ENCODE measurements around the gene NEK8. TPM values are rescaled to one million over a fixed set of nuclear protein-coding genes. Genes with fewer than 3 reads are reported as not detected.

The NEK8 gene
- total RNA-seq, 1 donor from 2014 or later: 5.5 TPM

DNA sequence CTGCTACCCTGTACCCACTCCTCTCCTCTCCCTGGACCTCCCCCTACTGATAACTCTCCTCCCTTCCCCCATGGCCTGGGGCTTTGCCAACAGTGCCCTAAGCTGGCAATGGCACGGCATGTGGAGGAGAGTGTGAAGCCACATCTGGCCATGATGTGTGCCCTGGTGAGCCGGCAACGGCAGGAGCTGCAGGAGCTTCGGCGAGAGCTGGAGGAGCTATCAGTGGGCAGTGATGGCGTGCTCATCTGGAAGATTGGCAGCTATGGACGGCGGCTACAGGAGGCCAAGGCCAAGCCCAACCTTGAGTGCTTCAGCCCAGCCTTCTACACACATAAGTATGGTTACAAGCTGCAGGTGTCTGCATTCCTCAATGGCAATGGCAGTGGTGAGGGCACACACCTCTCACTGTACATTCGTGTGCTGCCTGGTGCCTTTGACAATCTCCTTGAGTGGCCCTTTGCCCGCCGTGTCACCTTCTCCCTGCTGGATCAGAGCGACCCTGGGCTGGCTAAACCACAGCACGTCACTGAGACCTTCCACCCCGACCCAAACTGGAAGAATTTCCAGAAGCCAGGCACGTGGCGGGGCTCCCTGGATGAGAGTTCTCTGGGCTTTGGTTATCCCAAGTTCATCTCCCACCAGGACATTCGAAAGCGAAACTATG, 20.4 kb downstream of the NEK8 start:
- no peak for TF ChIP-seq CTCF (IDR thresholded peaks at IDR 0.05)
- Mint-ChIP-seq H3K27ac (ENCODE audit: unreplicated experiment) (peak overlapping the region; percentile 57), H3K9me3 (ENCODE audit: low read depth) (no peaks in the 10 kb centered on the region), H3K4me1 (ENCODE audit: low read depth) (peaks cover 27% of the 10 kb centered on the region), H3K36me3 (ENCODE audit: low read depth) (peaks cover 8% of the 10 kb centered on the region), H3K27me3 (ENCODE audit: low read depth) (no peaks in the 10 kb centered on the region), H3K4me3 (ENCODE audit: unreplicated experiment) (no peak overlapping the region)
- no peak for DNase-seq (ENCODE audit: low spot score)

DNA sequence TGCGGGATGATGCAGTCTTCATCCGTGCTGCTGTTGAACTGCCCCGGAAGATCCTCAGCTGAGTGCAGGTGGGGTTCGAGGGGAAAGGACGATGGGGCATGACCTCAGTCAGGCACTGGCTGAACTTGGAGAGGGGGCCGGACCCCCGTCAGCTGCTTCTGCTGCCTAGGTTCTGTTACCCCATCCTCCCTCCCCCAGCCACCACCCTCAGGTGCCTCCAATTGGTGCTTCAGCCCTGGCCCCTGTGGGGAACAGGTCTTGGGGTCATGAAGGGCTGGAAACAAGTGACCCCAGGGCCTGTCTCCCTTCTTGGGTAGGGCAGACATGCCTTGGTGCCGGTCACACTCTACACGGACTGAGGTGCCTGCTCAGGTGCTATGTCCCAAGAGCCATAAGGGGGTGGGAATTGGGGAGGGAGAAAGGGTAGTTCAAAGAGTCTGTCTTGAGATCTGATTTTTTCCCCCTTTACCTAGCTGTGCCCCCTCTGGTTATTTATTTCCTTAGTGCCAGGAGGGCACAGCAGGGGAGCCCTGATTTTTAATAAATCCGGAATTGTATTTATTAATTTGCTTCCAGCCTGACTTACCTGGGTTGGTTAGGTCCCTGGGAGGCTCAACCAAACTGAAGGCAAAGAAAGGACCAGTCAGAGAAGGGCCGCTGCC, 21.1 kb downstream of the NEK8 start:
- DNase-seq (ENCODE audit: low spot score): no peak
- H3K36me3 Mint-ChIP-seq (ENCODE audit: low read depth): peaks cover 8% of the 10 kb centered on the region

DNA sequence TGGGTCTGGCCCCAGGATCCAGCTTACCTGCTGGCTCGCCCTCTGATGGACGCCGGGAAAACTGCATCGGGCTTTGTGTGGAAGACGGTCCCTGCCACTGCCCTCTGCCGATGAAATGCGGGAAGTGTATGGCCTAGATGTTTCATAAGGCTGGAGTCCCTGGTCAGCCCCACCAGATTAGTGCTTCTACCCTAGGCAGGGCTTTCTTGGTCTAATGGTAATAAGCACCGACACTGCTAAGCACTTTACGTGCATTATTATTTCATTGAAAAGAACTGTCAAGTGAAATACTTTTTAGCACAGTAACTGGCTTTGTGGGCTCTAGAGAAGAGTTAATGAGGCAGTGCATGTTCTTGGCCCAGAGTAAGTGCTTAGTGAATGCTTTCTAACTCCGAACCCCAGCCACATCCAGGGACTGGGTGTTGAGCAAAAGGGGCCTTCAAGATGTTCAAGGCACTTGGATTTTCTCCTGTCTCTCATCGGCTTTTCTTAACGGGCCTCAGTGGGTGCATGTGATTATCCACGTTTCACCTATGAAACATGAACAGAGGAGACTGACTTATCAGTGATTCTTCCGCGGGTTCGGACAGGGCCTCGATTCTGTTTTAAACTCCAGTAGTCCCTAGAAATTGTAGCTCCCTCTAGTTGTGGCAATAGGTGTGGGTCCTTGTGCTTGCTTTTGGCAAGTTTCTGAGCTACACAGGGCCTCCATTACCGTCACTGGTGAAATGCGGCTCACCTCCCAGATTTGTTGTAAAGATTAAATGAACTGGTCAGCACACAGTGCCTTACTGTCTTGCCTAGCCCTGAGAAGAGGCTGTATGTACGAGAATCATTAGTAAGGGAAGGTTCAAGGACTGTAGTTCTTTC, 21.8 kb downstream of the NEK8 start:
- Mint-ChIP-seq H3K4me3 (ENCODE audit: unreplicated experiment) (no peak overlapping the region), H3K4me1 (ENCODE audit: low read depth) (peaks cover 26% of the 10 kb centered on the region), H3K27me3 (ENCODE audit: low read depth) (no peaks in the 10 kb centered on the region), H3K36me3 (ENCODE audit: low read depth) (peaks cover 8% of the 10 kb centered on the region), H3K9me3 (ENCODE audit: low read depth) (no peaks in the 10 kb centered on the region), H3K27ac (ENCODE audit: unreplicated experiment) (peak overlapping the region; percentile 41)
- DNase-seq (ENCODE audit: low spot score): peak; percentile 94
- TF ChIP-seq CTCF (IDR thresholded peaks at IDR 0.05): peak; percentile 98

More for the DNA sequence above, 21.1 kb downstream of the NEK8 start:
- Mint-ChIP-seq H3K9me3 (ENCODE audit: low read depth) (no peaks in the 10 kb centered on the region), H3K4me1 (ENCODE audit: low read depth) (peaks cover 27% of the 10 kb centered on the region), H3K27me3 (ENCODE audit: low read depth) (no peaks in the 10 kb centered on the region), H3K27ac (ENCODE audit: unreplicated experiment) (no peak overlapping the region), H3K4me3 (ENCODE audit: unreplicated experiment) (no peak overlapping the region)
- no peak for TF ChIP-seq CTCF (IDR thresholded peaks at IDR 0.05)

GRCh38 chr17:28751600-28752366, 23.2 kb downstream of the NEK8 start:
- Mint-ChIP-seq H3K9me3 (ENCODE audit: low read depth) (no peaks in the 10 kb centered on the region), H3K4me1 (ENCODE audit: low read depth) (peaks cover 16% of the 10 kb centered on the region)
- peak; percentile 21 for DNase-seq (ENCODE audit: low spot score)

More at GRCh38 chr17:28751600-28752366, 23.2 kb downstream of the NEK8 start:
- no peak for TF ChIP-seq CTCF (IDR thresholded peaks at IDR 0.05)
- H3K27ac Mint-ChIP-seq (ENCODE audit: unreplicated experiment): no peak overlapping the region
- no peak overlapping the region for H3K4me3 Mint-ChIP-seq (ENCODE audit: unreplicated experiment)
- H3K36me3 Mint-ChIP-seq (ENCODE audit: low read depth): peaks cover 8% of the 10 kb centered on the region
- no peaks in the 10 kb centered on the region for H3K27me3 Mint-ChIP-seq (ENCODE audit: low read depth)

All from chondrocyte (in vitro differentiated cells).